Nephron progenitor cell (in vitro differentiated cells): Measurements from ENCODE around the gene NTM.

Experiments used
- DNase-seq: peaks from one replicate; pipeline ENCODE4 v3.0.0; 2021
- H3K27ac Mint-ChIP-seq: 2 replicates; pipeline ENCODE4 v1.8.0; 2021; ENCODE audit warnings: mild to moderate bottlenecking, moderate library complexity, mixed read lengths
- H3K27me3 Mint-ChIP-seq: 2 replicates; pipeline ENCODE4 v1.8.0; 2021; ENCODE audit warnings: mild to moderate bottlenecking, low read depth, mixed read lengths; ENCODE audit not compliant: poor library complexity
- H3K36me3 Mint-ChIP-seq: 2 replicates; pipeline ENCODE4 v1.8.0; 2021; ENCODE audit warnings: low read depth, mixed read lengths
- H3K4me1 Mint-ChIP-seq: 2 replicates; pipeline ENCODE4 v1.8.0; 2021; ENCODE audit warnings: mixed read lengths
- H3K4me3 Mint-ChIP-seq: 2 replicates; pipeline ENCODE4 v1.8.0; 2021; ENCODE audit warnings: mild to moderate bottlenecking, moderate library complexity, mixed read lengths
- H3K9me3 Mint-ChIP-seq: 2 replicates; pipeline ENCODE4 v1.8.0; 2021; ENCODE audit warnings: mild to moderate bottlenecking, moderate library complexity, mixed read lengths
- TF ChIP-seq, protein P1 (sequence below): fragments of 200-600 bp; sonication (generic); IDR thresholded peaks from 2 replicates; pipeline ENCODE4 v1.5.0; 2021; ENCODE audit warnings: antibody characterized with exemption

Gene NTM

DNA sequence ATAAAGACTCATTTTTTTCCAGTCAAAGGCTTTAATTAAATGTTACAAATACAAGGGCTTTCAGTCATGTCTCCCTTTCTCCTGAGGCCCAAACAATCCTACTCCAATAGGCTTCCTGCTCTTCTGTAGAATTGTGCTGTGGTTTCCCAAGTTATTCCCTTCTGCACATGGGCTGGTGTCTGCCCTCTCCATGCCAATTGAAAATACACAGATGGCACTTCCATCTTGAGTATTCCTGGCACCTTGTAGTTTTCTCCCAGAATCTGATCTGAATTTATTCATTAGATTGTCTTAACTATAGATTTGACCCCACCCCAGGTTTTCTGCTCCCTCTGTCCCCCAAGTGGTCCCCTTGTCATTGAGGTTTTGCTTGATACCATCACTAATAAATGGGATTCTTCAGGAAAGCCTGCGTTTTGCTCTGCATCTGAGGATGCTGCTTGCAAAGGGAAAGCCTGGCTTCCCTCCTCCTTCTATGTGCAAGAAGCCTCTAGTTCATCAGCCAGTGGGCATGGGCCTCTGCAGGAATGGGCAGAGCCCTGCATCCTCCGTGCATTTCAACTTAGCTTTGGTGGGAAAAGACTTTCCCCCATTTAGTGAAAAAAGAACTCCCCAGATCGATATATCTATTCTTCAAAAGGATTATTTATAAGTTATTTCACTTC lies 926.7 kb downstream of the NTM start:
- H3K27me3 Mint-ChIP-seq: peaks cover 15% of the 10 kb centered on the region
- H3K4me3 Mint-ChIP-seq: no peak overlapping the region
- H3K36me3 Mint-ChIP-seq: no peaks in the 10 kb centered on the region
- H3K27ac Mint-ChIP-seq: no peak overlapping the region
- DNase-seq: no peak
- TF ChIP-seq, protein P1, sequence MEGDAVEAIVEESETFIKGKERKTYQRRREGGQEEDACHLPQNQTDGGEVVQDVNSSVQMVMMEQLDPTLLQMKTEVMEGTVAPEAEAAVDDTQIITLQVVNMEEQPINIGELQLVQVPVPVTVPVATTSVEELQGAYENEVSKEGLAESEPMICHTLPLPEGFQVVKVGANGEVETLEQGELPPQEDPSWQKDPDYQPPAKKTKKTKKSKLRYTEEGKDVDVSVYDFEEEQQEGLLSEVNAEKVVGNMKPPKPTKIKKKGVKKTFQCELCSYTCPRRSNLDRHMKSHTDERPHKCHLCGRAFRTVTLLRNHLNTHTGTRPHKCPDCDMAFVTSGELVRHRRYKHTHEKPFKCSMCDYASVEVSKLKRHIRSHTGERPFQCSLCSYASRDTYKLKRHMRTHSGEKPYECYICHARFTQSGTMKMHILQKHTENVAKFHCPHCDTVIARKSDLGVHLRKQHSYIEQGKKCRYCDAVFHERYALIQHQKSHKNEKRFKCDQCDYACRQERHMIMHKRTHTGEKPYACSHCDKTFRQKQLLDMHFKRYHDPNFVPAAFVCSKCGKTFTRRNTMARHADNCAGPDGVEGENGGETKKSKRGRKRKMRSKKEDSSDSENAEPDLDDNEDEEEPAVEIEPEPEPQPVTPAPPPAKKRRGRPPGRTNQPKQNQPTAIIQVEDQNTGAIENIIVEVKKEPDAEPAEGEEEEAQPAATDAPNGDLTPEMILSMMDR: no peak
- no peaks in the 10 kb centered on the region for H3K4me1 Mint-ChIP-seq
- no peaks in the 10 kb centered on the region for H3K9me3 Mint-ChIP-seq

GRCh38 chr11:132298357-132298756 lies 927.9 kb downstream of the NTM start:
- H3K4me3 Mint-ChIP-seq: no peak overlapping the region
- no peak for DNase-seq
- H3K9me3 Mint-ChIP-seq: no peaks in the 10 kb centered on the region

GRCh38 chr11:132300283-132300682 lies 929.9 kb downstream of the NTM start:
- no peaks in the 10 kb centered on the region for H3K9me3 Mint-ChIP-seq
- no peak overlapping the region for H3K27ac Mint-ChIP-seq
- no peaks in the 10 kb centered on the region for H3K36me3 Mint-ChIP-seq
- H3K4me3 Mint-ChIP-seq: no peak overlapping the region
- H3K27me3 Mint-ChIP-seq: peaks cover 16% of the 10 kb centered on the region
- peak; percentile 14 for DNase-seq
- no peaks in the 10 kb centered on the region for H3K4me1 Mint-ChIP-seq
- TF ChIP-seq, protein P1: peak; percentile 41

More at GRCh38 chr11:132298357-132298756, 927.9 kb downstream of the NTM start:
- H3K4me1 Mint-ChIP-seq: no peaks in the 10 kb centered on the region
- no peak overlapping the region for H3K27ac Mint-ChIP-seq
- H3K27me3 Mint-ChIP-seq: peaks cover 19% of the 10 kb centered on the region
- H3K36me3 Mint-ChIP-seq: no peaks in the 10 kb centered on the region
- TF ChIP-seq, protein P1: no peak

- Mint-ChIP-seq H3K4me3 (no peak overlapping the region), H3K36me3 (no peaks in the 10 kb centered on the region), H3K27me3 (peaks cover 18% of the 10 kb centered on the region), H3K4me1 (no peaks in the 10 kb centered on the region), H3K9me3 (no peaks in the 10 kb centered on the region), H3K27ac (no peak overlapping the region)
- DNase-seq: no peak
- TF ChIP-seq, protein P1: no peak
These were observed 931.0 kb downstream of the NTM start for GRCh38 chr11:132301465-132301864.

GRCh38 chr11:132301900-132302299 lies 931.5 kb downstream of the NTM start:
- TF ChIP-seq, protein P1: no peak
- H3K4me3 Mint-ChIP-seq: no peak overlapping the region
- H3K36me3 Mint-ChIP-seq: no peaks in the 10 kb centered on the region
- H3K9me3 Mint-ChIP-seq: no peaks in the 10 kb centered on the region
- no peak for DNase-seq
- no peak overlapping the region for H3K27ac Mint-ChIP-seq
- no peaks in the 10 kb centered on the region for H3K4me1 Mint-ChIP-seq
- peaks cover 18% of the 10 kb centered on the region for H3K27me3 Mint-ChIP-seq
